Lower lobe of right lung (tissue), 2 donors: ENCODE data around the gene KRT79. TPM values are rescaled to one million over a fixed set of nuclear protein-coding genes. Genes with fewer than 3 reads are reported as not detected.

Experiments used
- ATAC-seq, 2 donors: fragments of 200-7000 bp; cut with Tn5 transposase; one replicate each; pipeline ENCODE4 v1.9.1; 2020 to 2022; ENCODE audit warnings: mild to moderate bottlenecking in 2 of 2, moderate library complexity in 2 of 2
- DNase-seq: peaks from one replicate; pipeline ENCODE4 v3.0.0-alpha.2; 2020
- H3K27ac ChIP-seq: fragments of 200-600 bp; one replicate; pipeline ENCODE4 v1.8.0; 2022
- H3K27me3 ChIP-seq: fragments of 200-600 bp; one replicate; pipeline ENCODE4 v1.8.0; 2022; ENCODE audit warnings: low read depth
- H3K36me3 ChIP-seq: fragments of 200-600 bp; one replicate; pipeline ENCODE4 v1.8.0; 2022; ENCODE audit warnings: mild to moderate bottlenecking
- H3K4me1 ChIP-seq: fragments of 200-600 bp; one replicate; pipeline ENCODE4 v1.8.0; 2022
- H3K4me3 ChIP-seq: fragments of 200-600 bp; one replicate; pipeline ENCODE4 v1.8.0; 2022; ENCODE audit warnings: mild to moderate bottlenecking
- H3K9me3 ChIP-seq: fragments of 200-600 bp; one replicate; pipeline ENCODE4 v1.8.0; 2022
- intact Hi-C: fragments of 100-400 bp; cut with DNase I; formaldehyde crosslinking; loops from one replicate; pipeline ENCODE4 v1.11.0; 2022
- total RNA-seq: library from RNA; stranded (reverse); fragmentation: NEBNext Ultra II Directional; extraction: Animal tissue kit (Norgen Biotek cat#: 25700); gene quantifications from one replicate; pipeline ENCODE4 v1.2.1, GENCODE V29; 2021
- TF ChIP-seq, protein P1 (sequence below): fragments of 200-600 bp; IDR thresholded peaks from one replicate; pipeline ENCODE4 v1.8.0; 2022; ENCODE audit warnings: antibody characterized with exemption, mild to moderate bottlenecking
- donor health status: DM: no; HTN: yes; CAD: no; lungs with severe emphysema.

The KRT79 gene
- total RNA-seq, 1 donor from 2014 or later, result 3.9 TPM

DNA sequence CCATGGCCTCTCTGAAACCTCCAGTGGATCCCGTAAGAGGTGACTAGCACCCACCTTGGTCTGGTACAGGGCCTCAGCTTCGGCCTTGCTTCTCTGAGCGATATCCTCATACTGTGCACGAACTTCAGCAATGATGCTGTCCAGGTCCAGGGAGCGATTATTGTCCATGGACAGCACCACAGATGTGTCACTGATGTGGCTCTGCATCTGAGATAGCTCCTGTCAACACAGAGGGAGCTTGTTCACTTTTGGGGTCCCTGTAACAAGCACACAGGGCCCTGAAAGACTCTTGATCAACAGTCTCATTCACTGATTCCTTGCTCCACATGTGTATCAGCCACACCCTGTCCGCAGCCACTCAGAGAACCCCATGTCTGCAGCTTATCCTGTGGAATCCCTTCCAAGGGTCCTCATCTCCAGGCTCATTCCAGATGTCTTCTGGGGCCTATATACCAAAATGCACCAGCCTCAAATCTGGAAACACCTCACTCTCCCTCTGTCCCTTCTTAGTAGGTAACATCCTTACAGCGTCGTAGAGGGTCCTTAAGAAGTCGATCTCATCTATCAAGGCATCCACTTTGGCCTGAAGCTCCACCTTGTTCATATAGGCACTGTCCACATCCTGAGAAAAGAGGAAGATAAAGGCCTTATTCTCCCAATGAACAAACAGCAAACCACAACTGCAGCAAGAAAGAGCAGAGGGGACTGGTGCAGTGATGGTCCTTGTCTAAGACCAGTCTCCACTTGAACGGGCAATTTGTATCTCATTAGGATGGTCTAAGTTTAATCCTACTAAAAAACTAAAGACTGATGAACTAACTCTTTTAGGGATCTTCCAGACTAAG is 41.7 kb downstream of the KRT79 start:
- H3K36me3 ChIP-seq, result no peaks in the 10 kb centered on the region
- H3K27ac ChIP-seq, result no peak overlapping the region
- ATAC-seq (no peak), DNase-seq (no peak)
- peaks cover 63% of the 10 kb centered on the region for H3K27me3 ChIP-seq
- TF ChIP-seq, protein P1, sequence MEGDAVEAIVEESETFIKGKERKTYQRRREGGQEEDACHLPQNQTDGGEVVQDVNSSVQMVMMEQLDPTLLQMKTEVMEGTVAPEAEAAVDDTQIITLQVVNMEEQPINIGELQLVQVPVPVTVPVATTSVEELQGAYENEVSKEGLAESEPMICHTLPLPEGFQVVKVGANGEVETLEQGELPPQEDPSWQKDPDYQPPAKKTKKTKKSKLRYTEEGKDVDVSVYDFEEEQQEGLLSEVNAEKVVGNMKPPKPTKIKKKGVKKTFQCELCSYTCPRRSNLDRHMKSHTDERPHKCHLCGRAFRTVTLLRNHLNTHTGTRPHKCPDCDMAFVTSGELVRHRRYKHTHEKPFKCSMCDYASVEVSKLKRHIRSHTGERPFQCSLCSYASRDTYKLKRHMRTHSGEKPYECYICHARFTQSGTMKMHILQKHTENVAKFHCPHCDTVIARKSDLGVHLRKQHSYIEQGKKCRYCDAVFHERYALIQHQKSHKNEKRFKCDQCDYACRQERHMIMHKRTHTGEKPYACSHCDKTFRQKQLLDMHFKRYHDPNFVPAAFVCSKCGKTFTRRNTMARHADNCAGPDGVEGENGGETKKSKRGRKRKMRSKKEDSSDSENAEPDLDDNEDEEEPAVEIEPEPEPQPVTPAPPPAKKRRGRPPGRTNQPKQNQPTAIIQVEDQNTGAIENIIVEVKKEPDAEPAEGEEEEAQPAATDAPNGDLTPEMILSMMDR, result no peak
- no peaks in the 10 kb centered on the region for H3K9me3 ChIP-seq
- intact Hi-C loops, result no loop called here
- H3K4me1 ChIP-seq, result no peaks in the 10 kb centered on the region
- no peak overlapping the region for H3K4me3 ChIP-seq

DNA sequence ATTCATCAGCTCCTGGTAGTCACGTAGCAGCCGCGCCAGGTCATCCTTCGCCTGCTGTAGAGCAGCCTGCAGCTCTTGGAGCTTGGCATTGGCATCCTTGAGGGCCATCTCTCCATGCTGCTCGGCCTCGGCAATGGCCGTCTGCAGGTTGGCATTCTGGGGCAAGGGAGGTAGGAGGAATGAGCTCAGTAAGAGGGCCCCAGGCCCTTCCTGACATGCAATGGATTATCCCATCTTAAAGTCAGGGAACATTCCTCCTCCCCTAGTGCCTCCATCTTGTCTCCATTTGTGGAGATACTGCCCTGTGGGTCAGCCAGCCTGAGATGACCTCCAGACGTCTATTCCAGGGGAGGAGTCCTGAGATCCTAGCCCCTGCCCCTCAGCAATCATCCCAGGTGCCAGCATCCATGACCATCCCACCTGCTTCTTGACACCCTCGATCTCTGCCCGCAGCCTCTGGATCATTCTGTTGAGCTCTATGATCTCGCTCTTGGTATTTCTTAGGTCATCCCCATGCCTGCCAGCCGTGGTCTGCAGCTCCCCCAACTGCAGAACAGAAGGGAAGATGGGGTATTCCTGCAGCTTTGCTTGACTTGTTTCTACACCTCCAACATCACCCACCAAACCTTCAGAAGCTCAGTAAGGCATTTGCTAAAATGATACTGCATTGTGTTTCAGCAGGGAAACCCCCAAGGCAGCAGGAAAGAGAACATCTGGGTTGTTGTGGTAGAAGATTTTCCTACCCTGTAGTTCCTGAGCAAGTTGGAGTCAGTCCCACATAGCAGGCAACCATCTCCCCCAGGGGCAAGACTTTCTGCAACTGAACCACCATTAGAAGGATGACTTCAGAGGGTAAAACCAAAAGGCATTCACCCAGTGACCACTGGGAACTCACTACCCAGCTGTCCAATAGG is 42.6 kb downstream of the KRT79 start:
- Histone ChIP-seq H3K4me1 (no peaks in the 10 kb centered on the region), H3K9me3 (no peaks in the 10 kb centered on the region), H3K4me3 (no peak overlapping the region), H3K36me3 (no peaks in the 10 kb centered on the region), H3K27me3 (peaks cover 62% of the 10 kb centered on the region), H3K27ac (no peak overlapping the region)
- TF ChIP-seq, protein P1, result no peak
- DNase-seq, result no peak
- ATAC-seq, result no peak
- intact Hi-C loops, result no loop called here

DNA sequence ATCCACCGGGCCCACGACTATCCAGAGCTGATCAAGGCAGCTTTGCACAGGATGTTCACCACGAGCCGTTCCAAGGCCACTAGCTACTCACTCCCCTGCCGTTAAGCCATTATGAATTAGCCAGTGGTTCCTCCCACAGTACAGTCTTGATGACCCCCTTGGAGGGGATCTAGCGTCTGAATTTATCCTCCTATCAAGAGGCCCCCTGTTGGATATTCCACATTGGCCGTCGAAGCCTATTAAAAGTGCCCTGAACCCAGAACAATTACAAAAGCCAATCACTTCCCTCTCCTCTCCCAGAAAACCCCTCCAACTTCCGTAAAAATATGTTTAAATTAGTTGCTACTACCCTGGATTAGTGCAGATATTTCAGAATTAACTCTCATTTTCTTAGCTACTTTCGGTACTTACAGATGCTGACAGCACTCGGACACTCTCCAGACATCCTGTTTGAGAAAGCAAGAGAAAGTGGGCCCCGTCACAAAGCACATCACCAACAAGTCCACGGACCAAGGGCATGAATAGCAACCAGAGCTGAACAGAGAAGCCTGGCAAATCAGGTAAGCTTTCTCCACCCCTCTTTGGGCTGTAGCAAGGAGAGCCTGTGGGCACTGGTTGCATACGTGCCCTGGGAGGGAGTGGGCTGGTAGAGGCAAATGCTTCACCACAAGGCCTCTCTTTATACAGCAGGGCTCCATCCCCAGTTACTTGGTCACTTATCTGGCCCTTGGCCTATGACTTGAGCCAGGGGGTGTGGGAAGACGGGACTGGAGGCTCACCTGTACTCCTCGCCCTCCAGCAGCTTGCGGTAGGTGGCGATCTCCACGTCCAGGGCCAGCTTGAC is 43.5 kb downstream of the KRT79 start:
- ATAC-seq (no peak), DNase-seq (no peak)
- no peak overlapping the region for H3K4me3 ChIP-seq
- H3K27me3 ChIP-seq, result peaks cover 59% of the 10 kb centered on the region
- intact Hi-C loops, result no loop called here
- no peaks in the 10 kb centered on the region for H3K36me3 ChIP-seq
- TF ChIP-seq, protein P1, result no peak
- H3K27ac ChIP-seq, result no peak overlapping the region
- H3K4me1 ChIP-seq, result no peaks in the 10 kb centered on the region
- H3K9me3 ChIP-seq, result no peaks in the 10 kb centered on the region

DNA sequence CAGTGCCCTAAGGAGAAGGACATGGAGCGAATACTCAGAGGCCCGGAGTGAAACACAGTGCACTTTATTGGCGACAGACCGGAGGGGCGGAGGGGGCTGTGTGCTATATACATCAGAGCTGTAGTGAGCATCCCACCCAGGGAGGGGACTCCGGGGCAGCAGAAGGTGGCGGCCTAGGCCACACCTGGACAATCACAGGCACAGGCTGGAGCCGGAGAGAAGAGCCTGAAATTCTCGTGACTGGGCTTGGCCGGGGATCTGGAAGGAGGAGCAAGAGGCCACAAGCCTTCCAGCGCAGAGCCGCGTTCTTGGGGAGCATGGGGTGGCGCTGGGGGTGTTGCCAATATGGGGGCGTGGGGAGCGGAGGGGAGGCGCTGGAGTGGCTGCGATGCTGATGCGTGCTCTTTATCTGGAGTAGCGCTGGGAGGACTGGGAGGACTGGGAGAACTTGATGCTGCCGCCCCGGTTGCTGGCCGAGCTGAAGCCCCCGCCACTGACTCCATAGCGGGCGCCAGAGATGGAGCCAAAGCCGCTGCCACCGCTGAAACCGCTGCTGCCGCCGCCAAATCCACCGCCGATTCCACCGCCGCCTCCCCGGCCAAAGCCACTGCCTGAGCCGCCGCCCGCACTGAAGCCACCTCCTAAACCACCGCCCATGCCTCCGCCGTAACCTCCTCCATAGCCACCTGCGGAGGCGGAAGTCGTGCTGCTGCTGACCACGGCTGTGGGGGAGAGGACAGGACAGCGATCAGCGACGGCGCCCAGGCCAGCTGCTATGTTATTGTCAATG is 44.3 kb downstream of the KRT79 start:
- no peaks in the 10 kb centered on the region for H3K4me1 ChIP-seq
- ATAC-seq (peak; percentile 38 to 44), DNase-seq (no peak)
- intact Hi-C loops, result no loop called here
- H3K27ac ChIP-seq, result no peak overlapping the region
- TF ChIP-seq, protein P1, result no peak
- no peaks in the 10 kb centered on the region for H3K9me3 ChIP-seq
- no peak overlapping the region for H3K4me3 ChIP-seq
- H3K27me3 ChIP-seq, result peaks cover 64% of the 10 kb centered on the region
- no peaks in the 10 kb centered on the region for H3K36me3 ChIP-seq
